C4-2B (cell line): Measurements from ENCODE around the gene PRKG1.

Source experiments
- H3K27ac ChIP-seq: fragments of 450-650 bp; 2 replicates; pipeline ENCODE4 v1.5.1; 2017
- CTCF ChIP-seq: fragments of 450-650 bp; conservative IDR thresholded peaks from 2 replicates; pipeline ENCODE4 v1.5.1; 2017; ENCODE audit warnings: mild to moderate bottlenecking
- ZFX ChIP-seq: fragments of 450-650 bp; IDR thresholded peaks from 2 replicates; pipeline ENCODE4 v1.6.1; 2017

Gene PRKG1

GRCh38 chr10:52334595-52334994 lies 1260.3 kb downstream of the PRKG1 start:
- no peak for TF ChIP-seq CTCF
- TF ChIP-seq ZFX, result no peak
- H3K27ac ChIP-seq, result no peak overlapping the region

GRCh38 chr10:52335665-52336064 lies 1261.4 kb downstream of the PRKG1 start:
- H3K27ac ChIP-seq, result no peak overlapping the region
- TF ChIP-seq CTCF (no peak), ZFX (no peak)

GRCh38 chr10:52337225-52337624 lies 1262.9 kb downstream of the PRKG1 start:
- TF ChIP-seq CTCF (no peak), ZFX (no peak)
- H3K27ac ChIP-seq, result no peak overlapping the region

- H3K27ac ChIP-seq, result no peak overlapping the region
- TF ChIP-seq ZFX, result no peak
- no peak for TF ChIP-seq CTCF
Measured at GRCh38 chr10:52343439-52343838, 1269.2 kb downstream of the PRKG1 start.

- no peak for TF ChIP-seq ZFX
- 0 out of 2 replicates have a peak, but pooled peaks have one; percentile 3 for TF ChIP-seq CTCF
- no peak overlapping the region for H3K27ac ChIP-seq
Measured at GRCh38 chr10:52346394-52347326, 1272.4 kb downstream of the PRKG1 start.

GRCh38 chr10:52347327-52347667 lies 1273.0 kb downstream of the PRKG1 start:
- TF ChIP-seq ZFX (no peak), CTCF (no peak)
- no peak overlapping the region for H3K27ac ChIP-seq
